ENCODE measurements around the gene KDM8. TPM values are rescaled to one million over a fixed set of nuclear protein-coding genes. Genes with fewer than 3 reads are reported as not detected.
A peak's percentile ranks its signal among the peaks of the same experiment; 100 is the strongest.

Gene KDM8
- total and polyA plus RNA-seq, 9 of the 15 experiments (the other 6 are each of a cell fraction or from before 2014, with no cell fraction given), result 0.61 to 9.1 (median 5.4) TPM

- TF ChIP-seq, protein P1, sequence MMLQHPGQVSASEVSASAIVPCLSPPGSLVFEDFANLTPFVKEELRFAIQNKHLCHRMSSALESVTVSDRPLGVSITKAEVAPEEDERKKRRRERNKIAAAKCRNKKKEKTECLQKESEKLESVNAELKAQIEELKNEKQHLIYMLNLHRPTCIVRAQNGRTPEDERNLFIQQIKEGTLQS (IDR thresholded peaks at IDR 0.05), result peak; percentile 73
- TF ChIP-seq, protein P1 (CRISPR knock-in tag; conservative IDR thresholded peaks at IDR 0.05), result no peak
- TF ChIP-seq FOXJ2 (tag; IDR thresholded peaks at IDR 0.05) (no peak), SRSF9 (IDR thresholded peaks at IDR 0.05; ENCODE audit: borderline replicate concordance, low read depth, low read length) (no peak), CHD1 (IDR thresholded peaks at IDR 0.05; ENCODE audit: low read length) (no peak), CBX5 (IDR thresholded peaks at IDR 0.05; ENCODE audit: borderline replicate concordance, low read depth) (no peak), FOXA1 (IDR thresholded peaks at IDR 0.05; ENCODE audit: borderline replicate concordance) (no peak), ZFP30 (CRISPR knock-in tag; IDR thresholded peaks at IDR 0.05; ENCODE audit: borderline replicate concordance) (no peak), IFI16 (CRISPR knock-in tag; IDR thresholded peaks at IDR 0.05) (no peak)
Observed at GRCh38 chr16:27191352-27191924, 11.9 kb upstream of the KDM8 start (continued).

GRCh38 chr16:27193300-27193990 is 9.9 kb upstream of the KDM8 start:
- 8% methylated on average over 6 of the region's 6 CpGs for WGBS (ENCODE audit: insufficient coverage, low coverage, missing lambda C conversion rate)
- ChIA-PET POLR2A (interaction anchor here (0.6 to 1.2 kb wide), 4 partner anchors 9 to 95 kb away, joined by 3 to 6 read pairs (median 3); partner anchors contain the start of gene KDM8), CTCF (ENCODE audit: low intra/inter-chr PET ratio) (no interaction called here)
- Histone ChIP-seq H4K20me1 (replicated peaks; ENCODE audit: control insufficient read depth, insufficient read depth, low read length) (no peaks in the 10 kb centered on the region), H3K9ac (ENCODE audit: insufficient read depth in 1 of 2, low read depth in 2 of 2, low read length in 2 of 2) (no peak overlapping the region), H3K27ac (ENCODE audit: extremely low read depth, low read depth, low read length) (no peak overlapping the region), H3K4me3 (no peak overlapping the region), H3K4me2 (ENCODE audit: insufficient read depth, low read length) (no peak overlapping the region), H3K9me1 (ENCODE audit: control insufficient read depth, insufficient read depth, low read length) (no peaks in the 10 kb centered on the region), H3K27me3 (ENCODE audit: control insufficient read depth in 2 of 2, insufficient read depth in 2 of 2, low read length in 2 of 2) (peaks cover 7 to 21% of the 10 kb centered on the region in 2 experiments; a peak in 3 of 5 replicates), H2AFZ (ENCODE audit: low read depth, low read length) (no peak overlapping the region), H3K9me3 (replicated peaks; ENCODE audit: control insufficient read depth, insufficient read depth, low read depth, low read length) (no peaks in the 10 kb centered on the region), H3K79me2 (ENCODE audit: control insufficient read depth, insufficient read depth, low read length) (no peaks in the 10 kb centered on the region), H3K36me3 (ENCODE audit: control insufficient read depth, insufficient read depth, low read length) (no peaks in the 10 kb centered on the region), H3K4me1 (replicated peaks in 1 of 2; ENCODE audit: control insufficient read depth in 2 of 2, insufficient read depth in 2 of 2, low read length in 2 of 2) (peaks cover 10 to 16% of the 10 kb centered on the region in 2 experiments)
- FAIRE-seq (peak; percentile 54), ATAC-seq (peak; percentile 70), DNase-seq (ENCODE audit: extremely low read depth in 1 of 4, low spot score in 3 of 4) (no peak)
- intact Hi-C loops (cut with micrococcal nuclease) (no loop called here), in situ Hi-C loops (cut with MboI) (no loop called here)
- BruUV-seq (replicated peaks), result no TSS peak
- peak in 1 of 2 experiments; percentile 7; a peak in 1 of 4 replicates for TF ChIP-seq RAD21 (CRISPR knock-in tag; conservative IDR thresholded peaks at IDR 0.05 in 1 of 2, IDR thresholded peaks at IDR 0.05 in 1 of 2)
- no peak for TF ChIP-seq PBX2 (CRISPR knock-in tag; IDR thresholded peaks at IDR 0.05; ENCODE audit: low read depth)
- 0 out of 2 replicates have a peak, but pooled peaks have one; percentile 7 for TF ChIP-seq PBX2 (tag; conservative IDR thresholded peaks at IDR 0.05; ENCODE audit: low read depth)
- peak in 2 of 3 experiments; percentile 23 to 33; a peak in 2 of 6 replicates for TF ChIP-seq CTCF (IDR thresholded peaks at IDR 0.05 in 2 of 3, conservative IDR thresholded peaks at IDR 0.05 in 1 of 3; ENCODE audit: insufficient read depth in 2 of 3, low read depth in 1 of 3, low read length in 3 of 3)
- peak; percentile 74 for TF ChIP-seq CEBPB (tag; IDR thresholded peaks at IDR 0.05)

Data from K562 (cell line).